ENCODE data around the gene MBD5.
"Not testable (repeated sequence)": the region's sequence is repeated elsewhere in the genome, so short reads cannot be mapped to it uniquely, and the experiment has no call there.

The MBD5 gene

DNA sequence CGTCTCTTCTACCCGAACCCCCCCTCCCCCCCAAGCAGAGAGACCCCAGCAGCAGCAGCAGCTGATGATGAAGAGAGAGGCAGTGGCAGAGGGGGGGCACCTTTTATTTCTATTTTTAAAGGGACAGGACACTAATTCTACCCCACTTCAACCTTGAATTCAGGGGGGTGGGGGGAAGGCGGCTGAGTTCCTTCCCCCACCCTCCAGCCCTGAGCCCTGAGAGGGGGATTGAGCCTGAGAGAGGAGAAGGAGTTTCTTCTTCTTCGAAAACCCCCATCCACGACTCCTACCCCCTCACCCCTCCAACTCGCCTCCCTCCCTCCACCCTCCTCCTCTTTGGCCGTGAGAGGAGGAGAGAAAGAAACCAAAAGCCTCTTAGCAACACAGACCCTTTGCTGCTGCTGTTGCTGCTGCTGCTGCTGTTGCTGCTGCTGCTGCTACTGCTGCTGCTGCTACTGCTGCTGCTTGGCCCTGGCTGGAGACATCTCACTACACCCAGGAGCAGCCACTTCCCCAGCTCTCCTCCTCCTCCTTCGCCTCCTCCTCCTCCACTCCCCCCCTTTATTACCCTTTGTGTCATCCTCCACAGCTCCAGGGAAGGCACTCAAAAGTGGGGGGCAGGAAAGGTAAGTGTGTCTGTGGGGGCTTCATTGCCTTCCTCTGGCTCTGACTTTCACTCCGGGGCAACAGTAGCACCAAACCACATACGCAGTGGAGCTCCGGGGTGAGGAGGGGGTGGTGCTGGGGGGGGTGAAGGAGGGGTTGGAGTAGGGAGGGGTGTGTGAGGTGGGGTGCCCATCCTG lies at the start of gene MBD5:
MBD5 (plus strand) TSS at position 33 of the 803 bp plus-strand sequence.
- intact Hi-C loops (cut with DNase I) = loop anchor here (5.0 to 10.0 kb wide), 3 partner anchors 81 to 854 kb away; partner anchors contain the start of gene KIF5C
- DNase-seq = peak in 6 of 10 donors; percentile 11 to 84 (median 42)

GRCh38 chr2:147976102-147976501 lies 44.8 kb upstream of the MBD5 start:
- intact Hi-C loops (cut with DNase I) = no loop called here
- DNase-seq = no peak

- intact Hi-C loops (cut with DNase I) = no loop called here
- no peak for DNase-seq
These were observed 43.2 kb upstream of the MBD5 start for GRCh38 chr2:147977679-147978078.

DNA sequence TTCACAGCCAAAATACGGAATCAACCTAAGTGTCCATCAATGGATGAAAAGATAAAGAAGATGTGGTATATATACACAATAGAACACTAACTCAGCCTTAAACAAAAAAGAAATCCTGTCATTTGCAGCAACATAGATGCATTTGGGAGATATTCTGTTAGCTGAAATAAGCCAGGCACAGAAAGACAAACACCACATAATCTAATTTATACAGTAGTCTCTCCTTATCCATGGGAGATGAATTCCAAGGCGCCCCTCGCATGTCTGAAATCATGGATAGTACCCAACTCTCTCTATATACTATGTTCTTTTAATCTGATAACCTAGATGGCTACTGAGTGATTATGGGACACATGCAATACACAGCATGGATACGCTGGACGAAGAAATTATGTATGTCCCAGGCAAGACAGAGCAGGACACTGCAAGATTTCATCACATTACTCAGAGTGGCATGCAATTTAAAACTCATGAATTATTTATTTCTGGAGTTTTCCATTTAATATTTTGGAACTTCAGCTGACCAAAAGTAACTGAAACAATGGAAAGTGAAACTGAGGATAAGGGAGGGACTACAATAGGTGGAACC lies 39.9 kb upstream of the MBD5 start:
- intact Hi-C loops (cut with DNase I) = no loop called here
- DNase-seq = no peak

DNA sequence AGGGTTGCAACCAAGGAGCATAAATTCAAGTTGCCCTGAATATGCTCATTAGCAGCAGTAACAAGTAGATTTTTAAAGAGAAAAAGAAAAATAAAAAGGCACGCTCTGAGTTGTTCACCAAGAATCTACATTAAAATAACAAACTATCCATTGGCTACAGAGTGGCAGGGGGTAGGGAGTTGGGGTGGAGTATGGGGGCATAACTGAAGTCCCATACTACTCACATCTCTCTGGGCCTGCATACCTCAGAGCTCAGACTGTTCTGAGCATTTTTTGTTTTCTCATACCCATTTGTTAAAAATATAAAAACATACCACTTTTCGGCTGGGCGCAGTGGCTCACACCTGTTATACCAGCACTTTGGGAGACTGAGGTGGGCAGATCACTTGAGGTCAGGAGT lies 31.8 kb upstream of the MBD5 start:
- intact Hi-C loops (cut with DNase I) = loop anchor here (5.0 kb wide), 1 partner anchor 518 kb away; no protein-coding TSS in a partner anchor

GRCh38 chr2:147989809-147990403 lies 31.0 kb upstream of the MBD5 start:
- intact Hi-C loops (cut with DNase I) = loop anchor here (5.0 kb wide), 1 partner anchor 517 kb away; no protein-coding TSS in a partner anchor
- no peak for DNase-seq

More for the DNA sequence above, 31.8 kb upstream of the MBD5 start:
- no peak for DNase-seq

GRCh38 chr2:147994965-147995364 lies 25.9 kb upstream of the MBD5 start:
- intact Hi-C loops (cut with DNase I); DNase-seq: not testable (repeated sequence)

DNA sequence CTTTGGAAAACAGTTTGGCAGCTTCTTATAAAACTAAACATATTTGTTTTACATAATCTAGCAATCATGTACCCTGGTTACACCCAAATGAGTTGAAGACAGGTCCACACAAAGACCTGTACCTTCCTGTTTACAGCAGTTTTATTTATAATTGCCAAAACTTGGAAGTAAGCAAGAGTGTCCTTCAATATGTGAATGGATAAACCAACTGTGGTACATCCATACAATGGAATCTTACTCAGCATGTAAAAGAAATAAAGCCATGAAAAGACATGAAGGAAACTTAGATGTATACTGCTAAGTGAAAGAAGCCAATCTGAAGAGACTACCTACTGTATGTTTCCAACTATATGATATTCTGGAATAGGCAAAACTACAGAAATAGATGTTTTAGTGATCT lies 24.1 kb upstream of the MBD5 start:
- intact Hi-C loops (cut with DNase I) = no loop called here

DNA sequence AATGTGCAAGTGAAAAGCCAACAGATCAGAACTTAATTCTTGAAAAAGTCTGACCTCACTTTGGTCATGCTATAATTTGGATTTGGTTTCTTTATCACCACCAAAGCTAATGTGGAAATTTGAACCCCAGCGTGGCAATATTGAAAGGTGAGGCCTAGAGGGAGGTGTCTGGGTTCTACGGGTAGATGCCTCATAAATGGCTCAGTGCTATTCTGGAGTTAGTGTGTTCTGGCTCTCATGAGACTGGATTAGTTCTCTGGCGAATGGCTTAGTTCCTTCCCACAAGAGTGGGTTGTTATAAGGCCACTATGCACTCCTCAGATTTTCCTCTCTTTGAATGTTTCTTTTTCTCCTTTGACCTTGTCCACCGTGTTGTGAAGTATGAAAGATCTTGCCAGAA lies 22.7 kb upstream of the MBD5 start:
- intact Hi-C loops (cut with DNase I) = no loop called here
- DNase-seq = no peak

More for the DNA sequence above, 24.1 kb upstream of the MBD5 start:
- DNase-seq = no peak

GRCh38 chr2:147999126-147999525 lies 21.8 kb upstream of the MBD5 start:
- intact Hi-C loops (cut with DNase I) = no loop called here
- no peak for DNase-seq

DNA sequence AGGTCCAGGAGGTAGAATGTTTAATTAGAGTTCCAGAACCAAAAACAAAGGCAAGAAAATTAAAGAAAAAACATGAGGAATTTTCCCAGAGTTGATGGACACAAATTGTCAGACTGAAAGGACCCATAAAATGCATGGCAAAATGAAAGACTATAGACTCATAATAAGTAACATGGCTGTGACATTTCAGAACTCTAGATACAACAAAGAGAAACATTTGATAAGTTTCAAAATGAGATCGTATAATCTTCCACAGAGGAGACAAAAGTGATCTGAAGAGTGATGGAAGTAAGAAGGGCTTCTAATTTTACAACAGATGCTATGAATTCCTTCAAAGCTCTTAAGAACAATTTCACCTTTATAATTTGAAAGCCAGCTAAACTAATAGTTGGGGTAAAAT lies 20.8 kb upstream of the MBD5 start:
- no peak for DNase-seq
- intact Hi-C loops (cut with DNase I) = no loop called here

DNA sequence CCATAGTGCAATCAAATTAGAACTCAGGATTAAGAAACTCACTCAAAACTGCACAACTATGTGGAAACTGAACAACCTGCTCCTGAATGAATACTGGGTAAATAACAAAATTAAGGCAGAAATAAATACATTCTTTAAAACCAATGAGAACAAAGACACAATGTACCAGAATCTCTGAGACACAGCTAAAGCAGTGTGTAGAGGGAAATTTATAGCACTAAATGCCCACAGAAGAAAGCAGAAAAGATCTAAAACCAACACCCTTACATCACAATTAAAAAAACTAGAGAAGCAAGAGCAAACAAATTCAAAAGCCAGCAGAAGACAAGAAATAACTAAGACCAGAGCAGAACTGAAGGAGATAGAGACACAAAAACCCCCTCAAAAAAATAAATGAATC lies 18.5 kb upstream of the MBD5 start:
- intact Hi-C loops (cut with DNase I); DNase-seq: not testable (repeated sequence)

DNA sequence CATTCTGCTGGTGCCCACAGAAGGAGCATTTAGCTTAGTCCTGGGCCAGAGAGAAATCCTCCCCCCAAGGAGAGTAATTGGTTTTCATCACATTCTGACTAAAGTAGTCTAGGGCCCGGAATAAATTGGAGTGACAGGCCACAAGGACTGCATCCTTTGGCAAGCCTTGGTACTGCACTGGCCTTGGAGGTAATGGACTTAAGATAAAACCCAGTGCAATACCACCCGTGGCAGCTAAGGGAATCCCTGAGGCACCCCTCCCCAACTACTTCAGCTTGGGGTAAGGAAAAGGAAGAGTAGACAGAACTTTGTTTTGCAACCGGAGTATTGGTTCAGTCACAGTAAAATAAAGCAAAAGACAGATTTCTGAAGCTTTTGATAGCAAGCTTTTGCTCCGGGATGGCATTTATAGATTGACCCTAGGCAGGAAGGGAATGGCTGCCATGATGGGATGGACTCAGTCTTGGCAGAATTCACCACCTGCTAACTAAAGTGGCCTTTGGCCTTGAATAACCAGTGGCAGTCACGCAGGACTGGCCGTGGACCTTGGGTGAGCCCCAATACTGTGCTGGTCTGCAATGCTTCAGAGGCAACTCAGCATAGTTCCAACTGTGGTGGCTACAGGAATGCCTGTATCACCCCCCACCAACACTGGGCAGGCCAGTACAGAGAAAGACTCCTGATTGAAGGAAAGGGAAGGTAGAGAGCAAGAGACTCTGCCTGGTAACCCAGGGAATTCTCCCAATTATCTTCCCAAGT lies 14.5 kb upstream of the MBD5 start:
- no peak for DNase-seq
- intact Hi-C loops (cut with DNase I) = no loop called here

GRCh38 chr2:148007219-148007900 lies 13.5 kb upstream of the MBD5 start:
- no peak for DNase-seq
- intact Hi-C loops (cut with DNase I) = no loop called here

DNA sequence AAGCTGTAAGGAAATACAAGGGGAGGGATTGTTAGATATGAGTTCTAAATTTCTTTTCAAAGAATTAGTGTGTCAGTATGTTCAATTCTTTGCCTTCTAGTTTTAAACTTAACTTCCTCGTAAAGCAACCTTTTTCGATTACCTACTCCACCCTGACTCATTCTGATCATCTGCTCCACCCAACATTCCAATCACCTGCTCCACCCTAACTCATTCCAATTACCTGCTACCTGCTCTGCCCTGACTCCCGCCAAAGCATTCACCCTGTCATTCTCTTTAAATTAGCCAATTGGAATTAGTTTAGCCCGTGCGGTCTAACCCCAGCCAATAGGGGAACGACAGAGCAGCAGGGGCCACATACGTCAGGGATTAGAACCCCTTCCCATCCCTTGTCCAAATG lies 12.5 kb upstream of the MBD5 start:
- intact Hi-C loops (cut with DNase I); DNase-seq: not testable (repeated sequence)

GRCh38 chr2:148013876-148014275 lies 7.0 kb upstream of the MBD5 start:
- no peak for DNase-seq
- intact Hi-C loops (cut with DNase I) = no loop called here

DNA sequence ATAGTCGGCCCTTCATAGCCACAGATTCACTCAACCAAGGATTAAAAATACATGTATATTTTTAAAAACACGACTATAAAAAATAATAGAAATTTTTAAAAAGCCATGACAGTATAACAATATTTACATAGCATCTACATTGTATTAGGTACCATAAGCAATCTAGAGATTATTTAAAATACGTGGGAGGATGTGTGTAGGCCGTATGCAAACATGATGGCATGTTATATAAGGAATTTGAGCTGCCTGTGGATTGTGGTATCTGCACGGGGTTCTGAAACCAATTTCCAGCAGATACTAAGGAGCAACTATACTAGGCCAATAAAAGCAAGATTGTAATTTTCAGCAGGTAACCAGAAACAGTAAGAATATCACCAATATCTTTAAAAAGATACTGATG lies 6.3 kb upstream of the MBD5 start:
- intact Hi-C loops (cut with DNase I) = no loop called here

DNA sequence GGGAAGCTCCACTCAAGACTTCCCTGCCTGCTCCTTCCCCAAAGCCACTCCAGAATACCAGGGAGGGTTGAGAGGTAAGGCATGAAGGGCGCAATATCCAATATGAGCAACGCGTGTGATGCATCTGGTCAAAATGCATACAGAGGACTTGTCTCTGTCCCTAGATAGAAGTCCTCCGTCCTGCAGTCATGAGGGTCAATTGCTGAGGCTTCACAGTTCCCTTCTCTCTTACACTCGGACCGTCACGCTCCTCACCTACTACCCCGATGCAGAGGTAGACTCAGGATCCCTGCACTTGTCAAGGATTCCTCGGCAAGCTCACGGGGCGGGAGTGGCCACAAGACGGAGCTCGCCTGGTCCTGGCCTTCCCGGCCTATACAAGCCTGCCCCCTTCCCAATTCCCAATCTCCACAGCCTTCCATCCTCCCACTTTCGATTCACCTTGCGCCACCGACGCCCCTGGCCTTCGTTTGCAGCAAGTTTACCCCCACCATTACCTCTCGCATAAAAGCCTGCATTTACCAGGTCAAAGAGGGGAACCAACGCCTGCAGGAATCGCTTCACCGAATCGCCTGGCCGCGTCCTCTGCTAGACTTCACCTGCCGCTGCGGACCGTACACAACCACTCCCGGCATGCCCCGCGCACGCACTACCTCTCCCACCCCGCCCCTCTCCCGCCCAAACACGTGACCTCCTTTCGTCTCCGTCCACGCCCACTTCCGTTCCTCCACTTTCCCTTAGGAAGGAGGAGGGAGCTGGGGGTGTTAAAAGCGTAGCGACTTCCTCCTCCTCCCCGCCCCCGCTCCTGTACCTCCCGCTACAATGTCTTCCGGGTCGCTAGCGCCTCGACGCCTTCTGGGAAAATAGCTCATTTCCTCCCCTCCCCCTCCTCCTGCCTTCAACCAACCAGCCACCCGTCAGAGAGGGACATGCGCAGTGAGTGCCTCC lies 506 bp upstream of the MBD5 start, which contains the start of gene ORC4:
ORC4 (minus strand) TSS at position 627 of the 948 bp plus-strand sequence. CDS start 44,779 bp downstream, outside the sequence.
- intact Hi-C loops (cut with DNase I) = loop anchor here (5.0 to 10.0 kb wide), 3 partner anchors 82 to 854 kb away; partner anchors contain the start of gene KIF5C
- DNase-seq = peak; percentile 94 to 99 (median 96)

More for the DNA sequence above, 6.3 kb upstream of the MBD5 start:
- no peak for DNase-seq

- intact Hi-C loops (cut with DNase I) = loop anchor here (5.0 to 10.0 kb wide), 3 partner anchors 80 to 853 kb away; partner anchors contain the start of gene KIF5C
- no peak for DNase-seq
These were observed 995 bp downstream of the MBD5 start for GRCh38 chr2:148021886-148022285.

Data from posterior cingulate gyrus (tissue), 11 donors.